Small intestine (tissue), 7 donors: ENCODE measurements around the gene AARS2. TPM values are rescaled to one million over a fixed set of nuclear protein-coding genes. Genes with fewer than 3 reads are reported as not detected.
A peak's percentile ranks its signal among the peaks of the same experiment; 100 is the strongest.

Experiments
- DNase-seq, 2 donors: peaks; one replicate each; pipeline versions ENCODE4 v3.0.0 to v3.0.0-alpha.2; 2013
- FAIRE-seq: peaks from 2 replicates; lab custom pipeline; 2012; peaks lifted over from hg19 to GRCh38; lab: Jason Lieb, UNC
- H3K27ac ChIP-seq, 3 donors: one replicate each; pipeline ENCODE4 v1.5.1; 2013; ENCODE audit warnings: low read length in 2 of 3, mild to moderate bottlenecking in 2 of 3, control low read depth in 1 of 3, inconsistent platforms in 1 of 3, low read depth in 1 of 3, moderate library complexity in 1 of 3
- H3K27me3 ChIP-seq, 3 donors: one replicate each; pipeline ENCODE4 v1.6.1; 2013; ENCODE audit warnings: low read length in 3 of 3, inconsistent platforms in 1 of 3; ENCODE audit not compliant: control insufficient read depth in 3 of 3, insufficient read depth in 3 of 3
- H3K36me3 ChIP-seq, 3 donors: one replicate each; pipeline ENCODE4 v1.6.1; 2013; ENCODE audit warnings: low read length in 3 of 3, inconsistent platforms in 1 of 3, low read depth in 1 of 3, mild to moderate bottlenecking in 1 of 3, moderate library complexity in 1 of 3; ENCODE audit not compliant: control insufficient read depth in 3 of 3, insufficient read depth in 2 of 3
- H3K4me1 ChIP-seq, 3 donors: one replicate each; pipeline ENCODE4 v1.6.1; 2013; ENCODE audit warnings: low read length in 2 of 3, inconsistent platforms in 1 of 3, low read depth in 1 of 3, mild to moderate bottlenecking in 1 of 3, moderate library complexity in 1 of 3; ENCODE audit not compliant: control insufficient read depth in 3 of 3, insufficient read depth in 2 of 3
- H3K4me3 ChIP-seq, 3 donors: one replicate each; pipeline ENCODE4 v1.5.1; 2013; ENCODE audit warnings: low read length in 3 of 3, control low read depth in 1 of 3, inconsistent platforms in 1 of 3, low read depth in 1 of 3, mild to moderate bottlenecking in 1 of 3, moderate library complexity in 1 of 3
- H3K9me3 ChIP-seq, 2 donors: one replicate each; pipeline ENCODE4 v1.6.1; 2013; ENCODE audit warnings: low read depth in 1 of 2, low read length in 1 of 2; ENCODE audit not compliant: control insufficient read depth in 2 of 2, insufficient read depth in 1 of 2
- WGBS, 3 donors: extraction: QIAGEN DNeasy Blood & Tissue Kit; methylation state at CpG; one replicate each; pipeline ENCODE4 v1.1.7; 2013; 5-methylcytosine and 5-hydroxymethylcytosine counted together
- polyA plus RNA-seq, 4 donors: library from polyadenylated mRNA; stranded (reverse) in 3 of 4; unstranded in 1 of 4; fragments of 200-250 nt in 3 of 4; fragments of 120-200 nt in 1 of 4; gene quantifications; one replicate each; pipeline versions ENCODE4 v1.2.1 to v1.2.3, GENCODE V29; 2013
- donor health status: healthy with polysubstance abuse.
- donor health status: control.
- donor health status: control.
- donor health status: Bipolar disorder and iron deficiency.
- donor health status: healthy.

The AARS2 gene
- polyA plus RNA-seq, 4 donors: 3.2 to 14.4 (median 9.1) TPM

DNA sequence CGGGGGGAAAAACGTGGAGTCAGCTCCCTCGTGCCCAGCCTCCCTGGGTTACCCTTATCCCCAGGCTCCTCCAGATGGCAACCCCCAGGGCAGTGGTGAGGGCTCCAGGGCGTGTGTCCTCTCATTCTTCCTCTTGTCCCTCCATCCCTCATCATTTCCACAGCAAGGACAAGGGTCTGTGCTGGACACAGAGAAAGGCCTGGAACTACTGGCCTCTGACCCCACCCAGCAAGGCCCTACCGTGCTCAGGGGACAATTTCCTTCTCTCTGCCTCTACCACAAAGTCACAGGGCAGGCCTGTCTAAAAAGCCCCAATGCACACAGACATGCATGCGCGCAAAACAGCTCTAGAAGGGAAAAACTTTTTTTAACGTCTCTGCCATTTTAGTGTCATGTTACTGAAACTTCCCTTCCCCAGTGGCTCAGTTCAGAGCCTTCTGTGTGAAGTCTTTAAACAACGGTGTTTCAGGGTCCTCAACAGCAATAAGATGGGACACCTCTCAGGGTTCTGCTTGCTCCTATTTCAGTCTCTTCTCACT is 54.8 kb downstream of the AARS2 start:
- Histone ChIP-seq H3K27me3 (no peaks in the 10 kb centered on the region), H3K27ac (peak overlapping the region in 1 of 3 donors; percentile 71), H3K4me1 (peaks cover 2 to 37% (median 9%) of the 10 kb centered on the region in 3 donors), H3K36me3 (peaks cover 4 to 73% (median 5%) of the 10 kb centered on the region in 3 donors), H3K4me3 (no peak overlapping the region), H3K9me3 (no peaks in the 10 kb centered on the region)
- 84 to 89% (median 87%) methylated on average over 9 of the region's 9 CpGs for WGBS, 3 donors
- no peak for FAIRE-seq
- DNase-seq: no peak

DNA sequence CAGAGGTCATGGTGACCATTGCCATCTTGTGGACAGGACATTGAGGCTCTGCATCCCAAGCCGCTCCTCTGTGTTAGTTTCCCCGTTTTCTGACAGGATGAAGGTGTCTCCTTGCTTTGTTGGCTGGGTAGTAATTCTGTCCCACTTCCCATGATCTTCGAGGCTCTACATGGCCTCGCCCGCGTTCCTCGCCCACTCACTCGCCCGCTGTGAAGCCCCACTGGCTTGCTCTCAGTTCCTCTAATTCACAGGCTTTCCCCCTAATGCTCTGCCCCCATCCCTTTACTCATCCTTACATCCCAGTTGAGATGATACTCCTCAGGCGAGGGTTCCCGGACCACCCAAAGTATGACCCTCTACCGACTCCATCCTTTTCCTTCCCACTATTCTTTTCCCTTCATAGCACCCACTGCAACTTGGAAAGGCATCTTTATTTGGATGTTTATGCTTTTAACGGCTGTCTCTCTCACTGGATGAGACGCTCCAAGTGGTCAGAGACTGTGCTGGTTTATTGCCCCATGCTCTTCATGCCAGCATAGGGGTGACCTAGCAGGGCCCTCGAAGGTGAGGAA is 55.3 kb downstream of the AARS2 start:
- no peaks in the 10 kb centered on the region for H3K9me3 ChIP-seq
- 25 to 30% (median 29%) methylated on average over 15 of the region's 15 CpGs for WGBS, 3 donors
- DNase-seq (no peak), FAIRE-seq (no peak)
- peaks cover 8 to 74% (median 8%) of the 10 kb centered on the region in 3 donors for H3K36me3 ChIP-seq
- H3K27ac ChIP-seq: peak overlapping the region; percentile 59 to 71 (median 71)
- peaks cover 2 to 31% (median 5%) of the 10 kb centered on the region in 3 donors for H3K4me1 ChIP-seq
- no peaks in the 10 kb centered on the region for H3K27me3 ChIP-seq
- H3K4me3 ChIP-seq: peak overlapping the region; percentile 39 to 83 (median 81)

DNA sequence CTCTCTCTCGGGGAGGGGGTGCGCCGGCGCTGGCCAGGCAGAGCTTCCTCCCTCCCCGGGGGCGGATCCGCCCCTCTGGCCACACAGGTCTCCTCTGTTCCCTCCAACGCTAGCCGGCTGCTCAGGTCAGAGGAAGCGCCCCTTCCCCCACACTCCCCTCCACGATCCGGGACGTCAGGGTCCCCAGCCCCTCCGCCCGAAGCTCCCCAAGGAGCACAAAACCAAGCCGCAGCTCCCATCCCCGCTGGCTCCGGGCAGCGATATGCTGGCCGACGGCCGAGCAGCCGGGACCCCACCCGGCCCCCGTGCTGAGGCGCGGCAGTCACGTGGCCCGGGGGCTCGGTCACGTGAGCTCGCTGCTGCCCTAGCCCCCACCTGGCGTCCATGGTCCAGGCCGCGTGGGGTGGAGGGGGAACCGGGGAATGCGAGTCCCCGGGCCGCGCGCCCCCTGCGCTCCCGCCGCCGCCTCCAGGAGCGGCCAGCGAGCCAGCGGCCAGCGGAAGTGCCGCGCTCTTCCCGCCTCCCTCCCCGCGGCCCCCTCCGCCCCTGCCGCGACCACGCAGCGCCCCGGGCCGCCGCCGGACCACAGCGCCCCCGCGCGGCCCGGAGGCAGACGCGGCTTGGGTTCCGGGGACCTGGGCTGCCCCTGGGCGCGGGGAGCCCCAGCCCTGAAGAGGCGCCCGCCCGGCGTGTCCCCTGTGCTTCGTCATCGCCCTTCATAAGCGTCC is 56.0 kb downstream of the AARS2 start, which contains the start of gene SLC35B2:
TSS of gene SLC35B2 (minus strand) at position 504 of the 728 bp plus-strand sequence. CDS start at position 386, 118 bp downstream.
- H3K4me3 ChIP-seq: peak within 1 kb of the TSS; percentile 81 to 90 (median 83)
- no peaks in the 10 kb centered on the region for H3K27me3 ChIP-seq
- H3K27ac ChIP-seq: peak within 1 kb of the TSS; percentile 71 to 90 (median 84)
- peaks cover 0 to 25% (median 2%) of the 10 kb centered on the region in 3 donors for H3K4me1 ChIP-seq
- peaks cover 8 to 74% (median 12%) of the 10 kb centered on the region in 3 donors for H3K36me3 ChIP-seq
- no peaks in the 10 kb centered on the region for H3K9me3 ChIP-seq
- 0 to 1% (median 1%) methylated on average over 34 to 80 of the region's 80 CpGs for WGBS, 3 donors
- no peak for FAIRE-seq
- peak; percentile 62 to 89 for DNase-seq

GRCh38 chr6:44256775-44257024 is 56.4 kb downstream of the AARS2 start:
- WGBS, 3 donors: 1% methylated on average over 9 to 12 of the region's 12 CpGs
- H3K36me3 ChIP-seq: peaks cover 11 to 73% (median 14%) of the 10 kb centered on the region in 3 donors

DNA sequence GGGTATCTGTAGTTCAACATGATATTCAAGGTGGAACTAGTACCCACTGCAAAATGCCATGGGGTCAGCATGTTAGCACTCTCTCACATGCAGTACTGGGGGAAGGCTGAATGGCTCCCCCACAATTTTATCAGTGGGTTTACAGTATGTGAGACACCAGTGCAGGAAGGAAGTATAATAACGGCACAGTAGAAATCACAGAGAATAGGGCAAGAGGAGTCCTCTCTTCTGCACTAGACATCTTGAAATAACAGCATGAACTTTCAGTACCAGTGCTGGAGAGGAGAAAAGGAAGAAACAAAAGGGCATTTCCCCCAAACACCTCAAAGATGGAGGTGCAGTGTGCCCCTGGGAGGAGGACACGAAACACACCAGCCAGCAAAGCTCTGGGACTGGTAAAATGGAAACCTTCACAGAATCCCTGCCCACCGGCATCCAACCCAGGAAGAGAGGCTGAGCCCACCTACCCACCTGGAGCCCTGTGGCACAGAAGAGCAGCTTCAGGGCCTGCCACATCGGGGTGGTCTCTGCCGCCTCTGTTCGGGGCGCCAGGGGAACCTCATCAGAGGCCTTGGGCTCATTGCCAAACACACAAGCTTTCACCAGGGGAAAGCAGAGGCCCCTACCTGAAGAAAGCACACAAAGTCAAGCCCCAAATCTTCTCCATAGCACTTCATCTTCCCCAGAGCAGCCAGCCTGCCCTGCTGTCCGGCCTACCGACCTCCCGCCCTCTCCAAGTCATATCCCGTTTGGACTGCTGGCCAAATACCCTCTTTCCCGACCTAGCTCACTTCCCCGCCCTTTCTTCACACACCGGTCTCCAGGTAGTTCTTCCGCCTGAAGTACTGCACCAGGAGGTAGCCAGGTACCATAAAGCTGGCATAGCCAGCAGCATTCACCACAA is 57.0 kb downstream of the AARS2 start:
- H3K27me3 ChIP-seq: no peaks in the 10 kb centered on the region
- H3K4me3 ChIP-seq: peak overlapping the region; percentile 81 to 90 (median 83)
- H3K9me3 ChIP-seq: no peaks in the 10 kb centered on the region
- peaks cover 0 to 21% (median 2%) of the 10 kb centered on the region in 3 donors for H3K4me1 ChIP-seq
- WGBS, 3 donors: 12 to 18% (median 14%) methylated on average over 13 to 15 of the region's 15 CpGs
- FAIRE-seq (no peak), DNase-seq (peak in 1 of 2 donors; percentile 56)
- H3K27ac ChIP-seq: peak overlapping the region; percentile 71 to 90 (median 84)
- peaks cover 12 to 74% (median 14%) of the 10 kb centered on the region in 3 donors for H3K36me3 ChIP-seq

More at GRCh38 chr6:44256775-44257024, 56.4 kb downstream of the AARS2 start:
- Histone ChIP-seq H3K4me3 (peak overlapping the region; percentile 81 to 90 (median 83)), H3K4me1 (peaks cover 0 to 21% (median 2%) of the 10 kb centered on the region in 3 donors), H3K27ac (peak overlapping the region; percentile 71 to 90 (median 84)), H3K27me3 (no peaks in the 10 kb centered on the region), H3K9me3 (no peaks in the 10 kb centered on the region)
- DNase-seq (peak in 1 of 2 donors; percentile 34), FAIRE-seq (no peak)

DNA sequence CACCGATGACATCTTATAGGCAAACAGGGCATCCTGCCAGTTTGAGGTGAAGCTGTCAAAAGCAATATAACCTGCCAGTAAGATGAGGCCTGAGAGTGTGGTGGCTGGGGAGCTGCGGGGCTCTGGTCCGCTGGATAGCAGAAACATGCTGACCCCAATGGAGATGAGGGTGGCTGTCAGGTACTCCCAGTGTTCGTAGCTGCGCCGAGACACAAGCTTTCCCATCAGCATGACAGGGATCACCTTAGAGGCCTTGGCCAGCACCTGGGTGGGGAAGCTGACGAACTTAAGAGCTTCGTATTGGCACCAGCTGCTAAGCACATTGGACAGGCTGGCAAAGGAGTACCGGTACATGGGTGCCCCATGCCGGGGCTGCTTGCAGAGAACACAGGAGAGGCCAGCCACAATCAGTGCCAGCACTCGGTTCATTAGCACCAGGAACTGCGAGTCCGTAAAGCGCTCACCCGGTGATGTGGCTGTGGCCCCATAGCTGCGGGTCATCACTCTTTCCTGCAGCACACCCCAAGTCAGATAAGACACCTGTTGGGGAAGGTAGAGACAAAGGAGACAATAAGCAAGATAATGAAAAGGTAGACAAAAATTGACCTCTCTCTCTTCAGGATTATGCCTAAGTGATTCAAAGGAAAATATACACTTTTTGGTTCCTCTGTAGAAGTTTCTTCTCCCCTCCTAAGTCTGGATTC is 57.9 kb downstream of the AARS2 start:
- no peak for DNase-seq
- H3K36me3 ChIP-seq: peaks cover 20 to 68% (median 21%) of the 10 kb centered on the region in 3 donors
- peaks cover 0 to 21% (median 2%) of the 10 kb centered on the region in 3 donors for H3K4me1 ChIP-seq
- FAIRE-seq: no peak
- H3K27me3 ChIP-seq: no peaks in the 10 kb centered on the region
- peak overlapping the region in 1 of 3 donors; percentile 2 for H3K27ac ChIP-seq
- H3K9me3 ChIP-seq: no peaks in the 10 kb centered on the region
- 44 to 61% (median 57%) methylated on average over 16 of the region's 16 CpGs for WGBS, 3 donors
- H3K4me3 ChIP-seq: no peak overlapping the region

DNA sequence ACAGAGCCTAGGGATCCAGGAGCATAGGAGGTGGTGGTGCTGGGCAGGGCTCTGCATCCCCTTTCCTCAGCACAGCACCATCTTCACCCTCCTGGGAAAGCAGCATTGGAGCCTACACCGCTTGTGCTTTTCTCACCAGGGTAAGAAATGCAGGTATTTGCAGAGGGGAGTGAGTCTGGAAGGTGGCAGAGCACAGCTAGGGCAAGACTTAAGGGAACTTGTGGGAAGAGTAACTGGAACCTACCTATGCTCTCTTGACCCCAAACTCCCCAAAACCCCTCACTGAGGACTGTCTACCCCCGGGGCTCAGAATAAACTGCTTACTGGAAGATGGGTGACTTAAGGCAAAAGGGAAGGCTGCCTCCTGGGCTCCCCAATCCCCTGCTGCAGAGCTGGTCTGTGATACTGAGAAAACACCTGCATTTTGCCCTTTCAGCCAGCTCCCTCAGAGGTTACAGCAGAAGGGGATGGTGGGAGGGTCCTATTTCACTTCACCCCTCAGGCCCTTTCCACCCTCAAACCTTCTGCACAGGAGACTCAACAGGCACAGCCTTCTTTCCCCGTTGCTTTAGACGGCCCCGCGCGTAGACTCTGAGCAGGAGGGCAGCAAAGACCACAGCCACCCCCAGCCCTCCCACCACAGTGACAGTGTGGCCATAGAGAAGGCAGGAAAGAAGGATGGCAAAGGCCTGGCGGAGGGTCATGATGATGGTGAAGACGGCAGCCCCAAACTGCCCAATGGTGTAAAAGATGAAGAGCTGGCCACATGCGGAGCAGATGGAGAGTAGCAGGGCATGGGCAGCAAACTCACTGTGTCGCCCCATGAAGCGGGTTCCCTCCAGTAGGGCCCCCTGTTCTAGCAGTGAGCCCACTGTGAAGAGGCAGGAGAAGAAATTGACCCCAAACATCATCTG is 58.7 kb downstream of the AARS2 start:
- Histone ChIP-seq H3K9me3 (no peaks in the 10 kb centered on the region), H3K4me1 (peaks cover 0 to 21% (median 2%) of the 10 kb centered on the region in 3 donors), H3K36me3 (peaks cover 22 to 62% (median 25%) of the 10 kb centered on the region in 3 donors), H3K27me3 (no peaks in the 10 kb centered on the region), H3K27ac (no peak overlapping the region), H3K4me3 (no peak overlapping the region)
- FAIRE-seq (no peak), DNase-seq (no peak)
- WGBS, 3 donors: 66 to 82% (median 72%) methylated on average over 12 of the region's 12 CpGs
